KMS-11 (cell line): ENCODE results near the gene GBE1.

Source experiments
- H2AFZ ChIP-seq: fragments of 200-600 bp; sonication (generic); 2 replicates; pipeline ENCODE4 v1.6.1; 2016; ENCODE audit warnings: antibody characterized with exemption, mixed run types, low read depth
- H3K27ac ChIP-seq: fragments of 200-600 bp; sonication (generic); 2 replicates; pipeline ENCODE4 v1.6.1; 2016; ENCODE audit warnings: mild to moderate bottlenecking, mixed run types
- H3K27me3 ChIP-seq: fragments of 200-600 bp; sonication (generic); 2 replicates; pipeline ENCODE4 v1.6.1; 2017; ENCODE audit warnings: mild to moderate bottlenecking, low read depth, mixed run types, moderate library complexity; ENCODE audit not compliant: insufficient read depth
- H3K36me3 ChIP-seq: fragments of 200-600 bp; sonication (generic); 2 replicates; pipeline ENCODE4 v1.6.1; 2017; ENCODE audit warnings: mild to moderate bottlenecking, mixed run types; ENCODE audit not compliant: insufficient read depth
- H3K4me1 ChIP-seq: fragments of 200-600 bp; sonication (generic); 2 replicates; pipeline ENCODE4 v1.6.1; 2016; ENCODE audit warnings: mild to moderate bottlenecking, low read depth, mixed run types; ENCODE audit not compliant: poor library complexity, severe bottlenecking
- H3K4me2 ChIP-seq: fragments of 200-600 bp; sonication (generic); 2 replicates; pipeline ENCODE4 v1.7.0; 2016; ENCODE audit warnings: mild to moderate bottlenecking, mixed run types
- H3K4me3 ChIP-seq: fragments of 200-600 bp; sonication (generic); IDR thresholded peaks from 2 replicates; pipeline ENCODE4 v1.6.1; 2017; ENCODE audit warnings: low read depth, low read length, mixed read lengths; ENCODE audit not compliant: insufficient read depth
- H3K79me2 ChIP-seq: fragments of 200-600 bp; sonication (generic); 2 replicates; pipeline ENCODE4 v1.6.1; 2016; ENCODE audit warnings: low read depth, mixed run types; ENCODE audit not compliant: insufficient read depth
- H3K9ac ChIP-seq: fragments of 200-600 bp; sonication (generic); 2 replicates; pipeline ENCODE4 v1.6.1; 2016; ENCODE audit warnings: mild to moderate bottlenecking, mixed run types
- H4K20me1 ChIP-seq: fragments of 200-600 bp; sonication (generic); 2 replicates; pipeline ENCODE4 v1.6.1; 2016; ENCODE audit warnings: mild to moderate bottlenecking, mixed run types; ENCODE audit not compliant: insufficient read depth
- CTCF ChIP-seq: fragments of 200-600 bp; sonication (generic); conservative IDR thresholded peaks from 2 replicates; pipeline ENCODE4 v1.6.1; 2017; ENCODE audit warnings: low read depth, mild to moderate bottlenecking, antibody characterized with exemption, low read length, moderate library complexity, mixed read lengths

GBE1 gene

GRCh38 chr3:81743096-81744025, 18.1 kb downstream of the GBE1 start:
- Histone ChIP-seq H3K36me3 (no peaks in the 10 kb centered on the region), H3K9ac (no peak overlapping the region), H3K27ac (no peak overlapping the region), H3K27me3 (no peaks in the 10 kb centered on the region), H3K4me3 (no peak overlapping the region), H3K4me2 (no peak overlapping the region), H3K4me1 (peaks cover 49% of the 10 kb centered on the region), H4K20me1 (no peaks in the 10 kb centered on the region), H3K79me2 (no peaks in the 10 kb centered on the region), H2AFZ (no peak overlapping the region)
- no peak for TF ChIP-seq CTCF

GRCh38 chr3:81742581-81742980, 18.9 kb downstream of the GBE1 start:
- no peak for TF ChIP-seq CTCF
- Histone ChIP-seq H3K4me3 (no peak overlapping the region), H3K27ac (no peak overlapping the region), H3K9ac (no peak overlapping the region), H3K4me1 (peaks cover 42% of the 10 kb centered on the region), H3K79me2 (no peaks in the 10 kb centered on the region), H3K4me2 (no peak overlapping the region), H3K27me3 (no peaks in the 10 kb centered on the region), H2AFZ (no peak overlapping the region), H4K20me1 (no peaks in the 10 kb centered on the region), H3K36me3 (no peaks in the 10 kb centered on the region)

- no peak overlapping the region for H3K27ac ChIP-seq
- H3K4me3 ChIP-seq = no peak overlapping the region
- no peaks in the 10 kb centered on the region for H3K27me3 ChIP-seq
- H3K4me1 ChIP-seq = peaks cover 32% of the 10 kb centered on the region
- no peak overlapping the region for H2AFZ ChIP-seq
- no peaks in the 10 kb centered on the region for H3K79me2 ChIP-seq
- H3K9ac ChIP-seq = no peak overlapping the region
- no peaks in the 10 kb centered on the region for H3K36me3 ChIP-seq
- H3K4me2 ChIP-seq = no peak overlapping the region
- no peaks in the 10 kb centered on the region for H4K20me1 ChIP-seq
- no peak for TF ChIP-seq CTCF
Observed at GRCh38 chr3:81741216-81741615, 20.2 kb downstream of the GBE1 start.

GRCh38 chr3:81740731-81741130, 20.7 kb downstream of the GBE1 start:
- Histone ChIP-seq H3K4me3 (no peak overlapping the region), H3K9ac (no peak overlapping the region), H3K27me3 (no peaks in the 10 kb centered on the region), H3K27ac (no peak overlapping the region), H2AFZ (no peak overlapping the region), H3K79me2 (no peaks in the 10 kb centered on the region), H3K36me3 (no peaks in the 10 kb centered on the region), H3K4me1 (peaks cover 27% of the 10 kb centered on the region), H4K20me1 (no peaks in the 10 kb centered on the region), H3K4me2 (no peak overlapping the region)
- no peak for TF ChIP-seq CTCF
